ENCODE data around the gene TP53.

TP53 gene

DNA sequence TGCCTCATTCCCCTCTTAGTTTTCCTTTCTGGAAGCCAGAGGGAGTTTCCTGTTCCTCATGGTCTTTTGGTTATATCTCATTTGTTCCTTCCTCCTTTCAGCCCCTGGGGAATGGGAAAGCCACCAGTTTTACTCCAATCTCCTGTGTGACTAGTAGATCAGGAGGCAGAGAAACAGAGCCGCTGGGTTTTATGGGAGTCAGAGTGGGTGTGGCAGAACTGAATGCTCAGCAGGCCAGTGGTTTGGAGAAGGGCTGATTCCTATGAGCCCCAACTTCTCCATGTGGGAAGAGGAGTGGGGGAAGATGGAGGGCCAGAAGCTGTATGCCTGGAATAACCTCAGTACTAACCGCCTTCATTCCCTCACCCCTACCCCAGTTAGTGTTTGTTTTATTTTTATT is 34.3 kb upstream of the TP53 start:
- no peaks in the 10 kb centered on the region for H3K36me3 ChIP-seq (replicated peaks in 1 of 2; ENCODE audit: control insufficient read depth in 2 of 2, insufficient read depth in 2 of 2, low read length in 2 of 2)
- DNase-seq (ENCODE audit: low spot score), result no peak

DNA sequence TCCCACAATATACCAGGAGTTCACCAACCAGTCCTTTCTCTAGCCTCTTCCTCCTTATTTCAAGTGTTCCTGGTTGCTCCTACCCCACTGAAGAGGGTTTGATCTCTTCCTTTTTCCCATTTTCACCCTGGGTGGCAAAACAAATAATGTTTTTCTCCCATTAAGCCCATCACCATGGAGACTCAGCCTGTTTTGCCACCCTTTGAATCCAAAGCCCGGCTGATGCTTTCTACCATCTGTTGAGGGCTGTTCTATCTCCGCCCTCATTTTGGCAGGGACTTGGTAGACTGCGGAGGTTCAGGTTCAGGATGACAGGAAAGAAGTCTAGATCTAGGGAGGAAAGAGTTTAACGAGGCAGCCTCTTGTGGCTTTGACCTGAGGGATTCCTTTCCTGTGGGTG is 32.8 kb upstream of the TP53 start:
- no CpG with 5 or more reads among the region's 4 CpGs for WGBS, 2 donors (ENCODE audit: extremely low coverage in 2 of 2, insufficient read length in 2 of 2, insufficient replicate concordance in 1 of 2)
- Histone ChIP-seq H3K79me1 (ENCODE audit: low read depth, low read length) (no peaks in the 10 kb centered on the region), H2BK120ac (ENCODE audit: low read depth, low read length) (no peak overlapping the region), H3K36me3 (replicated peaks in 1 of 2; ENCODE audit: control insufficient read depth in 2 of 2, insufficient read depth in 2 of 2, low read length in 2 of 2) (no peaks in the 10 kb centered on the region), H3K4me2 (ENCODE audit: insufficient read depth, low read length, poor library complexity, severe bottlenecking) (no peak overlapping the region), H2BK5ac (ENCODE audit: low read length) (no peak overlapping the region), H3K27me3 (ENCODE audit: control insufficient read depth in 3 of 3, insufficient read depth in 3 of 3, low read depth in 1 of 3, low read length in 3 of 3) (peaks cover 0 to 24% (median 2%) of the 10 kb centered on the region in 3 experiments), H3K4me3 (ENCODE audit: low read length in 2 of 2) (no peak overlapping the region), H3K27ac (replicated peaks; ENCODE audit: low read length) (no peak overlapping the region), H3K9me3 (replicated peaks in 1 of 2; ENCODE audit: control insufficient read depth in 2 of 2, insufficient read depth in 1 of 2, low read depth in 1 of 2, low read length in 2 of 2) (peaks cover 0 to 1% of the 10 kb centered on the region in 2 donors), H3K4ac (ENCODE audit: low read length) (no peak overlapping the region), H3K14ac (ENCODE audit: low read length) (no peak overlapping the region), H3K9ac (ENCODE audit: low read depth, low read length, poor library complexity) (no peak overlapping the region), H4K91ac (ENCODE audit: low read depth, low read length, poor library complexity) (no peak overlapping the region), H3K4me1 (ENCODE audit: control insufficient read depth in 2 of 2, insufficient read depth in 1 of 2, low read depth in 1 of 2, low read length in 2 of 2) (peaks cover 27 to 34% of the 10 kb centered on the region in 2 donors), H2AK5ac (ENCODE audit: low read depth, low read length) (no peak overlapping the region), H2BK12ac (ENCODE audit: low read length) (no peak overlapping the region), H4K8ac (ENCODE audit: low read depth, low read length) (no peak overlapping the region), H3K23ac (ENCODE audit: low read depth, low read length, poor library complexity) (no peak overlapping the region), H2AFZ (ENCODE audit: low read length) (peak overlapping the region; percentile 44), H3K18ac (ENCODE audit: low read length) (no peak overlapping the region), H2BK15ac (ENCODE audit: low read length) (no peak overlapping the region)
- no peak for DNase-seq (ENCODE audit: low spot score)

More for the DNA sequence above, 34.3 kb upstream of the TP53 start:
- Histone ChIP-seq H3K4ac (ENCODE audit: low read length) (no peak overlapping the region), H4K91ac (ENCODE audit: low read depth, low read length, poor library complexity) (no peak overlapping the region), H2BK15ac (ENCODE audit: low read length) (no peak overlapping the region), H3K18ac (ENCODE audit: low read length) (no peak overlapping the region), H3K27ac (replicated peaks; ENCODE audit: low read length) (no peak overlapping the region), H3K9me3 (replicated peaks in 1 of 2; ENCODE audit: control insufficient read depth in 2 of 2, insufficient read depth in 1 of 2, low read depth in 1 of 2, low read length in 2 of 2) (peaks cover 0 to 1% of the 10 kb centered on the region in 2 donors), H3K9ac (ENCODE audit: low read depth, low read length, poor library complexity) (no peak overlapping the region), H3K4me2 (ENCODE audit: insufficient read depth, low read length, poor library complexity, severe bottlenecking) (no peak overlapping the region), H2BK120ac (ENCODE audit: low read depth, low read length) (no peak overlapping the region), H2AFZ (ENCODE audit: low read length) (no peak overlapping the region), H3K23ac (ENCODE audit: low read depth, low read length, poor library complexity) (no peak overlapping the region), H4K8ac (ENCODE audit: low read depth, low read length) (no peak overlapping the region), H2BK12ac (ENCODE audit: low read length) (no peak overlapping the region), H3K4me3 (ENCODE audit: low read length in 2 of 2) (no peak overlapping the region), H2BK5ac (ENCODE audit: low read length) (no peak overlapping the region), H2AK5ac (ENCODE audit: low read depth, low read length) (no peak overlapping the region), H3K14ac (ENCODE audit: low read length) (no peak overlapping the region), H3K27me3 (ENCODE audit: control insufficient read depth in 3 of 3, insufficient read depth in 3 of 3, low read depth in 1 of 3, low read length in 3 of 3) (peaks cover 0 to 24% (median 2%) of the 10 kb centered on the region in 3 experiments), H3K4me1 (ENCODE audit: control insufficient read depth in 2 of 2, insufficient read depth in 1 of 2, low read depth in 1 of 2, low read length in 2 of 2) (peaks cover 13 to 20% of the 10 kb centered on the region in 2 donors), H3K79me1 (ENCODE audit: low read depth, low read length) (no peaks in the 10 kb centered on the region)
- WGBS, 2 donors (ENCODE audit: extremely low coverage in 2 of 2, insufficient read length in 2 of 2, insufficient replicate concordance in 1 of 2), result no CpG with 5 or more reads among the region's 2 CpGs

DNA sequence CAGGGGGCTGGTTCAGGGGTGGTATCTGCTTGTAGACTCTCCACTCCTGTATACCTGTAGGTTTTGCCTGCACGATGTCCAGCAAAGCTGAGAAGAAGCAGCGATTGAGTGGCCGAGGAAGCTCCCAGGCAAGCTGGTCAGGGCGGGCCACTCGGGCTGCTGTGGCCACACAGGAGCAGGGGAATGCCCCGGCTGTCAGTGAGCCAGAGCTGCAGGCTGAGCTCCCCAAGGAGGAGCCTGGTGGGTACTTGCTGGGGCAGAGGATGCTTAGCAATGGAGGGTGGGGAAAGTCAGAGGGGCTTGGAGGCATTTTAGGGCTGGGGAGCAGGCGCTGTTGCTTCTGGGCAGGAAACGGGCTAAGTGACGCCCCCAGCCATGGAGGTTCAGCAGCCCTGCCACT is 32.4 kb upstream of the TP53 start:
- H3K9me3 ChIP-seq (replicated peaks in 1 of 2; ENCODE audit: control insufficient read depth in 2 of 2, insufficient read depth in 1 of 2, low read depth in 1 of 2, low read length in 2 of 2), result peaks cover 0 to 1% of the 10 kb centered on the region in 2 donors
- H3K36me3 ChIP-seq (replicated peaks in 1 of 2; ENCODE audit: control insufficient read depth in 2 of 2, insufficient read depth in 2 of 2, low read length in 2 of 2), result no peaks in the 10 kb centered on the region
- no peak overlapping the region for H3K4me2 ChIP-seq (ENCODE audit: insufficient read depth, low read length, poor library complexity, severe bottlenecking)
- H2AFZ ChIP-seq (ENCODE audit: low read length), result peak overlapping the region; percentile 44
- peaks cover 0 to 24% (median 2%) of the 10 kb centered on the region in 3 experiments for H3K27me3 ChIP-seq (ENCODE audit: control insufficient read depth in 3 of 3, insufficient read depth in 3 of 3, low read depth in 1 of 3, low read length in 3 of 3)
- H3K4me1 ChIP-seq (ENCODE audit: control insufficient read depth in 2 of 2, insufficient read depth in 1 of 2, low read depth in 1 of 2, low read length in 2 of 2), result peaks cover 28 to 39% of the 10 kb centered on the region in 2 donors
- no peak overlapping the region for H2BK120ac ChIP-seq (ENCODE audit: low read depth, low read length)
- no peak overlapping the region for H3K4me3 ChIP-seq (ENCODE audit: low read length in 2 of 2)
- no peak overlapping the region for H3K23ac ChIP-seq (ENCODE audit: low read depth, low read length, poor library complexity)
- no peak overlapping the region for H3K27ac ChIP-seq (replicated peaks; ENCODE audit: low read length)
- no peak overlapping the region for H3K9ac ChIP-seq (ENCODE audit: low read depth, low read length, poor library complexity)
- H3K79me1 ChIP-seq (ENCODE audit: low read depth, low read length), result no peaks in the 10 kb centered on the region
- peak overlapping the region; percentile 26 for H2AK5ac ChIP-seq (ENCODE audit: low read depth, low read length)
- H2BK5ac ChIP-seq (ENCODE audit: low read length), result no peak overlapping the region
- no peak overlapping the region for H4K91ac ChIP-seq (ENCODE audit: low read depth, low read length, poor library complexity)
- no peak overlapping the region for H2BK12ac ChIP-seq (ENCODE audit: low read length)
- H2BK15ac ChIP-seq (ENCODE audit: low read length), result no peak overlapping the region
- no peak overlapping the region for H3K14ac ChIP-seq (ENCODE audit: low read length)
- H3K18ac ChIP-seq (ENCODE audit: low read length), result peak overlapping the region; percentile 68
- WGBS, 2 donors (ENCODE audit: extremely low coverage in 2 of 2, insufficient read length in 2 of 2, insufficient replicate concordance in 1 of 2), result no CpG with 5 or more reads among the region's 9 CpGs
- DNase-seq (ENCODE audit: low spot score), result no peak
- H4K8ac ChIP-seq (ENCODE audit: low read depth, low read length), result no peak overlapping the region
- H3K4ac ChIP-seq (ENCODE audit: low read length), result no peak overlapping the region

DNA sequence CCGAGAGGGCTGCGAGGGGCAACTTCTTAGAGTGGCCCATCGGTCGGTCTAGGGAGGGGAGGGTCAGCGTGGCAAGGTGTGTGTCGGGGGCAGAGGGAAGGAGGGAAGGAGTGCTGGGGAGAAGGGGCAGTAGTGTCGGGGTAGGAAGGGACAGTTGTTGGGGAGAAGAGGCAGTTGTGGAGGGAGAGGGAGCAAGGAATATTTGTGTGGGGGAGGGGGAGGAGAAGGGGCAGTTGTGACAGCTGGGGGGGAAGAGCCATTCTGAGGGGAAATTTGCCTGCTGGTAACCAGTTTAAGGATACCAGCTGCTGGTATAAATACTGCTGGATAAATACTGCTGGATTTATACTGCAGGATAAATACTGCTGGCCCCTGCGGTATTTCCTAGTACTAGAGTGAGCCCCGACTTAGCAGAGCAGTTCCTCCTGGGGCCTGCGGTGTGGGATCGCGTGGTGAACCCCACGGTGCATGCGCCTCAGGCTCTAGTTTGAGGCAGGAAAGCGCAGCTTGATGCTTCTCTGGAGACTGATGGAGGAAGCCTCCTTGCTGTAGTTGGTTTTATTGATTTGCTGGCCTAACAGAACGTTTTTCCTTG is 30.6 kb upstream of the TP53 start:
- WGBS, 2 donors (ENCODE audit: extremely low coverage in 2 of 2, insufficient read length in 2 of 2, insufficient replicate concordance in 1 of 2), result no CpG with 5 or more reads among the region's 16 CpGs
- Histone ChIP-seq H3K4ac (ENCODE audit: low read length) (no peak overlapping the region), H3K4me3 (ENCODE audit: low read length in 2 of 2) (peak overlapping the region; percentile 72 to 92), H3K27me3 (ENCODE audit: control insufficient read depth in 3 of 3, insufficient read depth in 3 of 3, low read depth in 1 of 3, low read length in 3 of 3) (peaks cover 0 to 24% (median 2%) of the 10 kb centered on the region in 3 experiments), H2BK15ac (ENCODE audit: low read length) (peak overlapping the region; percentile 18), H3K36me3 (replicated peaks in 1 of 2; ENCODE audit: control insufficient read depth in 2 of 2, insufficient read depth in 2 of 2, low read length in 2 of 2) (no peaks in the 10 kb centered on the region), H3K14ac (ENCODE audit: low read length) (no peak overlapping the region), H2AK5ac (ENCODE audit: low read depth, low read length) (no peak overlapping the region), H3K18ac (ENCODE audit: low read length) (peak overlapping the region; percentile 69), H2BK120ac (ENCODE audit: low read depth, low read length) (no peak overlapping the region), H3K79me1 (ENCODE audit: low read depth, low read length) (no peaks in the 10 kb centered on the region), H3K27ac (replicated peaks; ENCODE audit: low read length) (no peak overlapping the region), H3K4me2 (ENCODE audit: insufficient read depth, low read length, poor library complexity, severe bottlenecking) (peak overlapping the region; percentile 82), H3K9ac (ENCODE audit: low read depth, low read length, poor library complexity) (peak overlapping the region; percentile 67), H4K91ac (ENCODE audit: low read depth, low read length, poor library complexity) (no peak overlapping the region), H3K9me3 (replicated peaks in 1 of 2; ENCODE audit: control insufficient read depth in 2 of 2, insufficient read depth in 1 of 2, low read depth in 1 of 2, low read length in 2 of 2) (peaks cover 0 to 1% of the 10 kb centered on the region in 2 donors), H2AFZ (ENCODE audit: low read length) (peak overlapping the region; percentile 100), H2BK5ac (ENCODE audit: low read length) (no peak overlapping the region), H3K23ac (ENCODE audit: low read depth, low read length, poor library complexity) (no peak overlapping the region), H3K4me1 (ENCODE audit: control insufficient read depth in 2 of 2, insufficient read depth in 1 of 2, low read depth in 1 of 2, low read length in 2 of 2) (peaks cover 31 to 49% of the 10 kb centered on the region in 2 donors), H4K8ac (ENCODE audit: low read depth, low read length) (no peak overlapping the region), H2BK12ac (ENCODE audit: low read length) (no peak overlapping the region)
- no peak for DNase-seq (ENCODE audit: low spot score)

Data from neuronal stem cell (in vitro differentiated cells).